Measurements from ENCODE around the gene UMPS. TPM values are rescaled to one million over a fixed set of nuclear protein-coding genes. Genes with fewer than 3 reads are reported as not detected.

The UMPS gene
- total RNA-seq, 6 donors from 2014 or later: 5.0 to 26.2 (median 23.7) TPM

DNA sequence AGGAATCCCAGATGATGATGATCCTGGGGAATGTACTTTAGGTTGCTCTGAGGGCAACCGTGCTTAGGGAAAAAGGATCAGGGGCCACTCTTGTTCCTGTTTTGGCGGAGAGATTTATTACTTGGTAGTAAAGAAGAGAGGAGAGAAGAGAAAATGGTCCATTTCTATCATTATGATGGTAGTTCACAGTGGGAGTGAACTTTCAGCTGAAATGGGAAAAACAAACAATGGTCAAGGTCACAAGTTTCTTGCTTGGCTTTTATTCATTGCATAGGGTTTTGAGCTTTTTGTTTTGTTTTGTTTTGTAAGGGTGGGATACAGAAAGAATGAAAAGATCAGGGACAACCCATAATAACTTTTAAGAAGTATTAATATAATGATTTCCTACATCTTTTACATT, 7.7 kb upstream of the UMPS start:
- no peak for TF ChIP-seq EP300 (IDR thresholded peaks at IDR 0.05)
- TF ChIP-seq, protein P1, sequence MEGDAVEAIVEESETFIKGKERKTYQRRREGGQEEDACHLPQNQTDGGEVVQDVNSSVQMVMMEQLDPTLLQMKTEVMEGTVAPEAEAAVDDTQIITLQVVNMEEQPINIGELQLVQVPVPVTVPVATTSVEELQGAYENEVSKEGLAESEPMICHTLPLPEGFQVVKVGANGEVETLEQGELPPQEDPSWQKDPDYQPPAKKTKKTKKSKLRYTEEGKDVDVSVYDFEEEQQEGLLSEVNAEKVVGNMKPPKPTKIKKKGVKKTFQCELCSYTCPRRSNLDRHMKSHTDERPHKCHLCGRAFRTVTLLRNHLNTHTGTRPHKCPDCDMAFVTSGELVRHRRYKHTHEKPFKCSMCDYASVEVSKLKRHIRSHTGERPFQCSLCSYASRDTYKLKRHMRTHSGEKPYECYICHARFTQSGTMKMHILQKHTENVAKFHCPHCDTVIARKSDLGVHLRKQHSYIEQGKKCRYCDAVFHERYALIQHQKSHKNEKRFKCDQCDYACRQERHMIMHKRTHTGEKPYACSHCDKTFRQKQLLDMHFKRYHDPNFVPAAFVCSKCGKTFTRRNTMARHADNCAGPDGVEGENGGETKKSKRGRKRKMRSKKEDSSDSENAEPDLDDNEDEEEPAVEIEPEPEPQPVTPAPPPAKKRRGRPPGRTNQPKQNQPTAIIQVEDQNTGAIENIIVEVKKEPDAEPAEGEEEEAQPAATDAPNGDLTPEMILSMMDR (IDR thresholded peaks at IDR 0.05): no peak
- no peak for TF ChIP-seq POLR2A (IDR thresholded peaks at IDR 0.05)
- TF ChIP-seq POLR2AphosphoS5 (IDR thresholded peaks at IDR 0.05): no peak
- ATAC-seq (ENCODE audit: low FRiP score in 2 of 2) (no peak), DNase-seq (no peak)
- Histone ChIP-seq H3K27me3 (no peaks in the 10 kb centered on the region), H3K4me1 (no peaks in the 10 kb centered on the region), H3K27ac (no peak overlapping the region), H3K9me3 (no peaks in the 10 kb centered on the region), H3K4me3 (no peak overlapping the region), H3K36me3 (peaks cover 0 to 8% (median 0%) of the 10 kb centered on the region in 4 donors)
- 79 to 87% methylated on average over 2 of the region's 2 CpGs for WGBS, 2 donors

DNA sequence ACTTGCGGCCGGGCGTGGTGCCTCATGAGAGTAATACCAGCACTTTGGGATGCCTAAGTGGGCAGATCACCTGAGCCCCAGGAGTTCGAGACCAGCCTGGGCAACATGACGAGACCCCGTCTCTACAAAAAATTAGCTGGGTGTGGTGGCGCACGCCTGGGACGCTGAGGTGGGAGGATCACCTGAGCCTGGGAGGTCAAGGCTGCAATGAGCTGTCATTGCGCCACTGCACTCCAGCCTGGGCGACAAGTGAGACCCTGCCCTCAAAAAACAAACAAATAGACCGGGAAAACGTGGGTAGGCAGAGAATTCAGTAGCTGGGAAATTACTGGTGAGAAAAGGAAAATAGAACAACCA, 667 bp downstream of the UMPS start:
- no peak for DNase-seq
- H3K36me3 ChIP-seq: peaks cover 0 to 8% (median 0%) of the 10 kb centered on the region in 4 donors
- TF ChIP-seq POLR2AphosphoS5 (IDR thresholded peaks at IDR 0.05) (no peak), POLR2A (IDR thresholded peaks at IDR 0.05) (no peak), EP300 (IDR thresholded peaks at IDR 0.05) (no peak)
- TF ChIP-seq, protein P1 (IDR thresholded peaks at IDR 0.05): no peak
- ATAC-seq (ENCODE audit: low FRiP score in 2 of 2): no peak
- peak overlapping the region; percentile 76 to 85 (median 78) for H3K27ac ChIP-seq
- no peaks in the 10 kb centered on the region for H3K27me3 ChIP-seq
- 9 to 14% methylated on average over 12 to 13 of the region's 13 CpGs for WGBS, 2 donors
- H3K9me3 ChIP-seq: no peaks in the 10 kb centered on the region
- H3K4me1 ChIP-seq: peaks cover 14 to 34% (median 20%) of the 10 kb centered on the region in 4 donors
- H3K4me3 ChIP-seq: peak overlapping the region; percentile 66 to 94 (median 77)

DNA sequence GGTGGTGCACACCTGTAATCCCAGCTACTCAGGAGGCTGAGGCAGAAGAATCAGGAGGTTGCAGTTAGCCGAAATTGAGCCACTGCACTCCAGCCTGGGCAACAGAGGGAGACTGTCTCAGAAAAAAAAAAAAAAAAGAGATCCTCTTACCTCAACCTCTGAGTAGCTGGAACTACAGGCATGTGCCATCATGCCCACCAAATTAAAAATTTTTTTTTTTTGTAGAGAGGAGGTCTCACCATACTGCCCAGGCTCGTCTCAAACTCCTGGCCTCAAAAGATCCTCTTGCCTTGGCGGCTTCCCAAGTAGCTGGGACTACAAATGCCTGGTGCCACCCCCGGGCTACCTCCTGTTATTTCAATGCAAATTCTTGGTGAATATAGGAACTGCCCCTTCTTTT, 1.5 kb downstream of the UMPS start:
- no peak overlapping the region for H3K4me3 ChIP-seq
- 87 to 92% methylated on average over 4 of the region's 4 CpGs for WGBS, 2 donors

DNA sequence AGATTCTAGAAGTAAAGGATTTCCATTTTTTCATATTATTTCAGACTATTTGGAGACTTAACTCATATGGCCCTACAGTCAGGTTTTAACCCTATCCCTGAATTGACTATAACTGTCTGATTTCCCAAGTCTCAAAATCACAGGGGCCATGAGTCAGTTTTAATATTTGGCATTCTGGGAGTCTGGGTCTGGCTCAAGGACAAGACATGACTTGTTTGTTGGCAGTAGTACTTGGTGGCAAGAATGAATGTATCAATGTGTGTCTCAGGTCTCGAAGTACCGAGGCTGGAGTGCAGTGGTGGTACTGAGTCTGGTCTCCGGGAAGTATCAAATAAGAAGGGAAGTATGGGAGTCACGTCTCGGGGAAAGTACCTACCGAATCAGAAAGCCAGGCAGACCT, 10.8 kb downstream of the UMPS start:
- no peak for DNase-seq
- Histone ChIP-seq H3K9me3 (no peaks in the 10 kb centered on the region), H3K4me3 (no peak overlapping the region), H3K36me3 (peaks cover 21 to 98% (median 62%) of the 10 kb centered on the region in 4 donors), H3K4me1 (no peaks in the 10 kb centered on the region), H3K27me3 (no peaks in the 10 kb centered on the region), H3K27ac (no peak overlapping the region)
- whole genome bisulfite sequencing, 2 donors: 89 to 92% methylated on average over 6 of the region's 6 CpGs
- TF ChIP-seq, protein P1 (IDR thresholded peaks at IDR 0.05): no peak
- TF ChIP-seq POLR2A (IDR thresholded peaks at IDR 0.05): no peak
- TF ChIP-seq EP300 (IDR thresholded peaks at IDR 0.05): no peak
- TF ChIP-seq POLR2AphosphoS5 (IDR thresholded peaks at IDR 0.05): no peak
- ATAC-seq (ENCODE audit: low FRiP score in 2 of 2): peak in 1 of 2 donors; percentile 29

More for the DNA sequence above, 1.5 kb downstream of the UMPS start:
- no peak for ATAC-seq (ENCODE audit: low FRiP score in 2 of 2)
- TF ChIP-seq POLR2AphosphoS5 (IDR thresholded peaks at IDR 0.05): no peak
- no peak for TF ChIP-seq POLR2A (IDR thresholded peaks at IDR 0.05)
- no peak for TF ChIP-seq EP300 (IDR thresholded peaks at IDR 0.05)
- TF ChIP-seq, protein P1 (IDR thresholded peaks at IDR 0.05): no peak
- DNase-seq: no peak
- Histone ChIP-seq H3K36me3 (peaks cover 0 to 17% (median 0%) of the 10 kb centered on the region in 4 donors), H3K9me3 (no peaks in the 10 kb centered on the region), H3K4me1 (peaks cover 14 to 34% (median 20%) of the 10 kb centered on the region in 4 donors), H3K27me3 (no peaks in the 10 kb centered on the region), H3K27ac (no peak overlapping the region)

DNA sequence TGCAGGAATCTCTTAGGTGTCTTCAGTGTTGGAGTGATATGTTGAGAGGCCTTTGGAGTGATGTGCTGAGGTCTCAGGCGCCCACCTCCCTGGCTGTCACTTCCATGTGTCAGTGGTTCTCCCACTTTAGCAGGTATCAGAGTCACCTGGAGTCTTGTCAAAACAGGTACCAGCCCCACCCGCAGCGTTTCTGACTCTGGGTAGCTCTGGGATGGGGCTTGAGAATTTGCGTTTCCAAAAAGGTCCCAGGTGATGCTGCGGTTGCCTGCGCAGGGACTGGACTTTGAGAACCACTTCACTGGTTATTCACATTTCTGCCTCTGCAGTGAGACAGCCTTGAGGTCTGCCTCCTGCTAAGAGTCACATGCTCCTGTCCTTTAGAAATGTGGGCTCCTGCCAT, 15.5 kb downstream of the UMPS start:
- ATAC-seq (ENCODE audit: low FRiP score in 2 of 2): no peak
- no peaks in the 10 kb centered on the region for H3K4me1 ChIP-seq
- no peaks in the 10 kb centered on the region for H3K9me3 ChIP-seq
- no peak overlapping the region for H3K27ac ChIP-seq
- no peak for DNase-seq
- no peaks in the 10 kb centered on the region for H3K27me3 ChIP-seq
- 94 to 100% methylated on average over 3 to 6 of the region's 6 CpGs for WGBS, 2 donors
- H3K36me3 ChIP-seq: peaks cover 10 to 68% (median 34%) of the 10 kb centered on the region in 4 donors
- H3K4me3 ChIP-seq: no peak overlapping the region
- TF ChIP-seq, protein P1 (IDR thresholded peaks at IDR 0.05): no peak
- no peak for TF ChIP-seq POLR2A (IDR thresholded peaks at IDR 0.05)
- no peak for TF ChIP-seq EP300 (IDR thresholded peaks at IDR 0.05)
- TF ChIP-seq POLR2AphosphoS5 (IDR thresholded peaks at IDR 0.05): no peak
